ENCODE results near the gene PFKP.

Gene PFKP

GRCh38 chr10:3143791-3144434, 76.6 kb downstream of the PFKP start:
- no peak overlapping the region for H3K27ac ChIP-seq
- no peak for DNase-seq (ENCODE audit: low spot score)
- TF ChIP-seq CTCF (conservative IDR thresholded peaks at IDR 0.05; ENCODE audit: low read depth), result no peak
- POLR2A ChIA-PET (ENCODE audit: low non-redundant PET), result no interaction called here
- CTCF ChIA-PET, result no interaction called here

GRCh38 chr10:3145366-3145765, 78.0 kb downstream of the PFKP start:
- CTCF ChIA-PET, result no interaction called here
- no peak overlapping the region for H3K27ac ChIP-seq
- no peak for TF ChIP-seq CTCF (conservative IDR thresholded peaks at IDR 0.05; ENCODE audit: low read depth)
- POLR2A ChIA-PET (ENCODE audit: low non-redundant PET), result no interaction called here
- DNase-seq (ENCODE audit: low spot score), result no peak

- no peak overlapping the region for H3K27ac ChIP-seq
- CTCF ChIA-PET, result no interaction called here
- POLR2A ChIA-PET (ENCODE audit: low non-redundant PET), result no interaction called here
- DNase-seq (ENCODE audit: low spot score), result no peak
- TF ChIP-seq CTCF (conservative IDR thresholded peaks at IDR 0.05; ENCODE audit: low read depth), result no peak
Measured at GRCh38 chr10:3146289-3146688, 78.9 kb downstream of the PFKP start.

GRCh38 chr10:3147117-3147820, 79.9 kb downstream of the PFKP start:
- TF ChIP-seq CTCF (conservative IDR thresholded peaks at IDR 0.05; ENCODE audit: low read depth), result no peak
- ChIA-PET CTCF (no interaction called here), POLR2A (ENCODE audit: low non-redundant PET) (no interaction called here)
- DNase-seq (ENCODE audit: low spot score), result no peak
- H3K27ac ChIP-seq, result no peak overlapping the region

GRCh38 chr10:3148041-3148440, 80.7 kb downstream of the PFKP start:
- no peak for DNase-seq (ENCODE audit: low spot score)
- H3K27ac ChIP-seq, result no peak overlapping the region
- ChIA-PET POLR2A (ENCODE audit: low non-redundant PET) (no interaction called here), CTCF (no interaction called here)
- TF ChIP-seq CTCF (conservative IDR thresholded peaks at IDR 0.05; ENCODE audit: low read depth), result no peak

GRCh38 chr10:3148994-3149393, 81.6 kb downstream of the PFKP start:
- ChIA-PET CTCF (no interaction called here), POLR2A (ENCODE audit: low non-redundant PET) (no interaction called here)
- H3K27ac ChIP-seq, result no peak overlapping the region
- TF ChIP-seq CTCF (conservative IDR thresholded peaks at IDR 0.05; ENCODE audit: low read depth), result no peak
- DNase-seq (ENCODE audit: low spot score), result no peak

Measured in RWPE1 (cell line).